B cell (primary cell): ENCODE measurements around the gene EHHADH. TPM values are rescaled to one million over a fixed set of nuclear protein-coding genes. Genes with fewer than 3 reads are reported as not detected.

Experiments
- ATAC-seq: fragments of 200-7000 bp; cut with Tn5 transposase; one replicate; pipeline ENCODE4 v1.10.0; 2021; ENCODE audit warnings: low read depth, mild to moderate bottlenecking, moderate number of reproducible peaks, moderate library complexity
- CTCF ChIA-PET: fragments of 350-600 bp; sonication (Branson Sonifier 250); formaldehyde crosslinking; loops from one replicate; lab custom pipeline; 2021; ENCODE audit warnings: antibody characterized with exemption, inconsistent platforms; lab: Charles Lee
- POLR2A ChIA-PET: fragments of 350-600 bp; sonication (Branson Sonifier 250); formaldehyde crosslinking; loops from one replicate; lab custom pipeline; 2021; ENCODE audit warnings: antibody characterized with exemption; lab: Charles Lee
- DNase-seq: peaks from one replicate; pipeline ENCODE4 v3.0.0; 2013
- H2AFZ ChIP-seq: 2 replicates; pipeline ENCODE4 v1.6.1; 2012; ENCODE audit warnings: mild to moderate bottlenecking, low read depth, low read length; ENCODE audit not compliant: insufficient read depth, poor library complexity, severe bottlenecking
- H3K27ac ChIP-seq, 2 donors: 1 replicate in 1 of 2; 2 replicates in 1 of 2; pipeline ENCODE4 v1.5.1; 2012 to 2013; ENCODE audit warnings: low read length in 2 of 2, mild to moderate bottlenecking in 2 of 2, moderate library complexity in 1 of 2
- H3K27me3 ChIP-seq, 4 experiments: fragments of 200-600 bp in 1 of 4; sonication (generic) in 1 of 4; replicated peaks in 1 of 4; 1 replicate in 2 of 4; 2 replicates in 2 of 4; pipeline versions ENCODE4 v1.6.1 to v1.7.0; 2013 to 2016; ENCODE audit warnings: low read length in 3 of 4, mild to moderate bottlenecking in 2 of 4, mixed read lengths in 1 of 4, moderate library complexity in 1 of 4; ENCODE audit not compliant: insufficient read depth in 4 of 4, control insufficient read depth in 3 of 4; ENCODE audit errors: control extremely low read depth in 1 of 4
- H3K36me3 ChIP-seq, 2 experiments: replicated peaks in 1 of 2; 1 replicate in 1 of 2; 2 replicates in 1 of 2; pipeline versions ENCODE4 v1.6.1 to v1.7.1; 2013; ENCODE audit warnings: low read length in 1 of 2; ENCODE audit not compliant: insufficient read depth in 2 of 2, control insufficient read depth in 1 of 2; ENCODE audit errors: control extremely low read depth in 1 of 2, extremely low read depth in 1 of 2
- H3K4me1 ChIP-seq, 2 donors: fragments of 200-600 bp in 1 of 2; sonication (generic) in 1 of 2; 1 replicate in 1 of 2; 2 replicates in 1 of 2; pipeline versions ENCODE4 v1.5.1 to v1.6.1; 2013 to 2017; ENCODE audit warnings: low read length in 2 of 2; ENCODE audit not compliant: control insufficient read depth in 2 of 2, insufficient read depth in 2 of 2
- H3K4me2 ChIP-seq: replicated peaks from 2 replicates; pipeline ENCODE3; 2012; ENCODE audit warnings: mild to moderate bottlenecking, low read depth, low read length; ENCODE audit not compliant: poor library complexity, severe bottlenecking
- H3K4me3 ChIP-seq, 5 experiments: fragments of 200-600 bp in 1 of 5; sonication (generic) in 1 of 5; 1 replicate in 3 of 5; 2 replicates in 2 of 5; pipeline versions ENCODE4 v1.5.1 to v1.7.0; 2011 to 2016; ENCODE audit warnings: low read length in 4 of 5, mild to moderate bottlenecking in 4 of 5, low read depth in 2 of 5, control low read depth in 1 of 5, moderate library complexity in 1 of 5; ENCODE audit not compliant: insufficient read depth in 1 of 5; ENCODE audit errors: control extremely low read depth in 1 of 5, extremely low read depth in 1 of 5
- H3K79me2 ChIP-seq: fragments of 200-600 bp; sonication (generic); one replicate; pipeline ENCODE4 v1.6.0; 2016; ENCODE audit warnings: low read length; ENCODE audit not compliant: control insufficient read depth, insufficient read depth
- H3K9ac ChIP-seq: fragments of 200-600 bp; sonication (generic); 2 replicates; pipeline ENCODE4 v1.6.1; 2017; ENCODE audit warnings: mild to moderate bottlenecking, low read length, moderate library complexity
- H3K9me3 ChIP-seq, 3 donors: one replicate each; pipeline versions ENCODE4 v1.6.1 to v1.7.1; 2013; ENCODE audit warnings: low read length in 2 of 3; ENCODE audit not compliant: control insufficient read depth in 2 of 3, insufficient read depth in 1 of 3; ENCODE audit errors: control extremely low read depth in 1 of 3
- H4K20me1 ChIP-seq: 2 replicates; pipeline ENCODE4 v1.6.0; 2012; ENCODE audit warnings: mild to moderate bottlenecking, low read length; ENCODE audit not compliant: insufficient read depth, control insufficient read depth, poor library complexity, severe bottlenecking
- H3K27ac Mint-ChIP-seq: one replicate; pipeline ENCODE4 v1.8.0; 2021; ENCODE audit warnings: mixed read lengths
- H3K27me3 Mint-ChIP-seq: one replicate; pipeline ENCODE4 v1.8.0; 2021; ENCODE audit warnings: mixed read lengths
- H3K4me1 Mint-ChIP-seq: one replicate; pipeline ENCODE4 v1.8.0; 2021; ENCODE audit warnings: mixed read lengths
- H3K4me3 Mint-ChIP-seq: one replicate; pipeline ENCODE4 v1.8.0; 2021; ENCODE audit warnings: mixed read lengths
- H3K9me3 Mint-ChIP-seq: one replicate; pipeline ENCODE4 v1.8.0; 2022; ENCODE audit warnings: mixed read lengths; ENCODE audit not compliant: insufficient read depth
- EZH2 ChIP-seq: IDR thresholded peaks from 2 replicates; pipeline ENCODE4 v1.6.1; 2012; ENCODE audit warnings: borderline replicate concordance, low read depth, mild to moderate bottlenecking, moderate library complexity, low read length; ENCODE audit not compliant: insufficient read depth, poor library complexity, severe bottlenecking
- WGBS: methylation state at CpG from one replicate; pipeline ENCODE4 v1.1.5; 2013; ENCODE audit warnings: missing lambda C conversion rate; ENCODE audit not compliant: insufficient coverage; 5-methylcytosine and 5-hydroxymethylcytosine counted together
- intact Hi-C: fragments of 100-400 bp; cut with micrococcal nuclease; formaldehyde crosslinking; loops from one replicate; pipeline ENCODE4 v1.10.0; 2022
- polyA plus RNA-seq: library from polyadenylated mRNA; depleted of rRNA; stranded (reverse); fragments of >200 nt; gene quantifications from 2 replicates; pipeline ENCODE4 v1.2.3, GENCODE V29; 2012
- total RNA-seq, 2 donors: library from RNA; stranded (reverse); fragments of 120-200 nt in 1 of 2; gene quantifications; 1 replicate in 1 of 2; 2 replicates in 1 of 2; pipeline versions ENCODE4 v1.2.3 to v1.2.4, GENCODE V29; 2013 to 2022
- TF ChIP-seq, protein P1 (sequence below): fragments of 200-600 bp; IDR thresholded peaks from one replicate; pipeline ENCODE4 v1.8.0; 2022; ENCODE audit warnings: antibody characterized with exemption, mild to moderate bottlenecking

EHHADH gene
- total and polyA plus RNA-seq, 2 donors (not counting 1 experiment from before 2014, with no cell fraction given): 0.30 to 1.4 TPM

DNA sequence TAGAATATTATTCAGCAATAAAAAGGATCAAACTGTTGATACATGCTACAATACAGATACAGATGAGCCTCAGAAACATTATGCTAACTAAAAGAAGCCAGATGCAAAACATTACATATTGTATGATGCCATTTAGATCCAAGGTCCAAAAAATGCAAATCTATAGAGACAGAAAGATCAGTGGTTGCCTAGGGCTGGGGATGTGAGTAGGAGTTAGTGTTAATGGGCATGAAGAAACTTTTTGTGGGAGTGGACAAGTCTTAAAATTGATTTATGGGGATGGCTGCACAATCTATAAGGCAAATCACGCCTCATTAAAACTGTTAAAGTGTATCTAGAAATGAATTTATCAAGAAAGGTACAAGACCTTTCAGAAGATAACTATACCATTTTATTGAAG lies 45.0 kb downstream of the EHHADH start:
- ATAC-seq (no peak), DNase-seq (no peak)
- POLR2A ChIA-PET: no interaction called here
- Histone ChIP-seq H3K36me3 (no peaks in the 10 kb centered on the region), H3K4me1 (no peaks in the 10 kb centered on the region), H3K9ac (no peak overlapping the region), H3K27ac (no peak overlapping the region), H3K27me3 (no peaks in the 10 kb centered on the region), H3K4me3 (no peak overlapping the region), H2AFZ (no peak overlapping the region), H4K20me1 (no peaks in the 10 kb centered on the region), H3K4me2 (no peak overlapping the region), H3K79me2 (no peaks in the 10 kb centered on the region), H3K9me3 (no peaks in the 10 kb centered on the region)
- no peaks in the 10 kb centered on the region for H3K9me3 Mint-ChIP-seq
- CTCF ChIA-PET: no interaction called here
- intact Hi-C loops: no loop called here
- no peak overlapping the region for H3K4me3 Mint-ChIP-seq
- no peak overlapping the region for H3K27ac Mint-ChIP-seq
- WGBS: no CpG with 5 or more reads among the region's 1 CpG
- TF ChIP-seq, protein P1, sequence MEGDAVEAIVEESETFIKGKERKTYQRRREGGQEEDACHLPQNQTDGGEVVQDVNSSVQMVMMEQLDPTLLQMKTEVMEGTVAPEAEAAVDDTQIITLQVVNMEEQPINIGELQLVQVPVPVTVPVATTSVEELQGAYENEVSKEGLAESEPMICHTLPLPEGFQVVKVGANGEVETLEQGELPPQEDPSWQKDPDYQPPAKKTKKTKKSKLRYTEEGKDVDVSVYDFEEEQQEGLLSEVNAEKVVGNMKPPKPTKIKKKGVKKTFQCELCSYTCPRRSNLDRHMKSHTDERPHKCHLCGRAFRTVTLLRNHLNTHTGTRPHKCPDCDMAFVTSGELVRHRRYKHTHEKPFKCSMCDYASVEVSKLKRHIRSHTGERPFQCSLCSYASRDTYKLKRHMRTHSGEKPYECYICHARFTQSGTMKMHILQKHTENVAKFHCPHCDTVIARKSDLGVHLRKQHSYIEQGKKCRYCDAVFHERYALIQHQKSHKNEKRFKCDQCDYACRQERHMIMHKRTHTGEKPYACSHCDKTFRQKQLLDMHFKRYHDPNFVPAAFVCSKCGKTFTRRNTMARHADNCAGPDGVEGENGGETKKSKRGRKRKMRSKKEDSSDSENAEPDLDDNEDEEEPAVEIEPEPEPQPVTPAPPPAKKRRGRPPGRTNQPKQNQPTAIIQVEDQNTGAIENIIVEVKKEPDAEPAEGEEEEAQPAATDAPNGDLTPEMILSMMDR: no peak
- no peak for TF ChIP-seq EZH2
- H3K4me1 Mint-ChIP-seq: peaks cover 15% of the 10 kb centered on the region
- H3K27me3 Mint-ChIP-seq: no peaks in the 10 kb centered on the region

DNA sequence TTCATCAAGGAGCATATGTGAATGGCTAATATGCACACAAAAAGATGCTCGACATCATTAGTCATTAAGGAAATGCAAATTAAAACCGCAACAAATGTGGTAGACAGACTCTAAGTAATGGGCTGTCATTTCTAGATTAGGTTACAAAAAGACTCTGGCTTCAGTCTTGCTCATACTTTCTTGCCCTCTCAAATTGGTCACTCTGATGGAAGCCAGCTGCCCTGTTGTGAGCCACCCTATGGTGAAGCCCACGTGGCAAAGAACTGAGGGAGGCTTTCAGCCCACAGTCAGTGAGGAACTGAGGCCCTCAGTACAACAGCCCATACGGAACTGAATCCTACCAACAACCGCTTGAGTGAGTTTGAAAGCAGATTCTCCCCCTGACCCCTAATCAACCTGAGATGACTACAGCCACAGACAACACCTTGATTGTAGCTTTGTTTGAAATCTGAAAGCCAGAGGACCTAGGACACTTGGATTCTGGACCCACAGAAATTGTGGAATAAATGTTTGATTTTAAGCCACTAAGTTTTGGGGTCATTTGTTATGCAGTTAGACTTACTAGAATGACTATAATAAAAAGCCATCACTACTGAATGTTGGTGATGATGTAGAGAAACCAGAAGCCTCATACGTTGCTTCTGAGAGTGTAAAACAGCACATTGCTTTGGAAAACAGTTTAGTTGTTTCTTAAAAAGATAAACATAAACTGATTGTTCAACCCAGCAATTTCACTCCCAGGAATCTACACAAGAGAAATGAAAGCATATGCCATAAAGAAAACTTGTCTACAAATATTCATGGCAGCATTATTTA lies 45.7 kb downstream of the EHHADH start:
- H3K4me1 Mint-ChIP-seq: peaks cover 15% of the 10 kb centered on the region
- Histone ChIP-seq H2AFZ (peak overlapping the region; percentile 32), H3K9ac (no peak overlapping the region), H3K27ac (no peak overlapping the region), H3K4me2 (no peak overlapping the region), H3K4me3 (no peak overlapping the region), H3K27me3 (no peaks in the 10 kb centered on the region), H4K20me1 (no peaks in the 10 kb centered on the region), H3K4me1 (no peaks in the 10 kb centered on the region), H3K9me3 (no peaks in the 10 kb centered on the region), H3K36me3 (no peaks in the 10 kb centered on the region), H3K79me2 (no peaks in the 10 kb centered on the region)
- TF ChIP-seq EZH2: no peak
- TF ChIP-seq, protein P1: no peak
- intact Hi-C loops: no loop called here
- no peaks in the 10 kb centered on the region for H3K9me3 Mint-ChIP-seq
- CTCF ChIA-PET: no interaction called here
- H3K27ac Mint-ChIP-seq: peak overlapping the region; percentile 79
- ATAC-seq: peak; percentile 86
- POLR2A ChIA-PET: no interaction called here
- no peaks in the 10 kb centered on the region for H3K27me3 Mint-ChIP-seq
- 88% methylated on average over 1 of the region's 6 CpGs for WGBS
- DNase-seq: peak; percentile 64
- H3K4me3 Mint-ChIP-seq: peak overlapping the region; percentile 64
